OCI-LY7 (cell line): ENCODE data around the gene CARMIL1. TPM values are rescaled to one million over a fixed set of nuclear protein-coding genes. Genes with fewer than 3 reads are reported as not detected.

Experiments used
- BruUV-seq: library from RNA; stranded (reverse); fragments of 400-500 nt; replicated peaks from 2 replicates; lab custom pipeline; 2021; lab: Mats Ljungman, UMichigan
- CTCF ChIA-PET: fragments of 300-600 bp; sonication (Branson Sonifier 250); formaldehyde crosslinking; loops from one replicate; lab custom pipeline; 2022; ENCODE audit warnings: antibody characterized with exemption; ENCODE audit not compliant: unreplicated experiment; lab: Charles Lee
- POLR2A ChIA-PET: fragments of 300-600 bp; sonication (Branson Sonifier 250); formaldehyde crosslinking; loops from one replicate; lab custom pipeline; 2022; ENCODE audit warnings: antibody characterized with exemption; lab: Charles Lee
- DNase-seq: peaks from one replicate; pipeline ENCODE4 v3.0.0-alpha.2; 2015; ENCODE audit warnings: low spot score
- H2AFZ ChIP-seq: fragments of 200-600 bp; sonication (generic), shearing (Covaris generic); 2 replicates; pipeline ENCODE4 v1.6.1; 2014; ENCODE audit warnings: mild to moderate bottlenecking, antibody characterized with exemption, low read length, moderate library complexity
- H3K27ac ChIP-seq: fragments of 200-600 bp; sonication (generic); 2 replicates; pipeline ENCODE4 v1.5.1; 2014; ENCODE audit warnings: mixed run types, low read depth, mild to moderate bottlenecking, moderate library complexity, low read length, inconsistent platforms; ENCODE audit not compliant: poor library complexity, severe bottlenecking
- H3K36me3 ChIP-seq: fragments of 200-600 bp; sonication (generic); 2 replicates; pipeline ENCODE4 v1.6.1; 2014; ENCODE audit warnings: mild to moderate bottlenecking, antibody characterized with exemption, low read length, moderate library complexity, mixed read lengths; ENCODE audit not compliant: insufficient read depth
- H3K4me1 ChIP-seq: fragments of 200-600 bp; sonication (generic); 2 replicates; pipeline ENCODE4 v1.5.1; 2014; ENCODE audit warnings: mild to moderate bottlenecking, low read length; ENCODE audit not compliant: insufficient read depth, poor library complexity, severe bottlenecking
- H3K4me2 ChIP-seq: fragments of 200-600 bp; sonication (generic); 2 replicates; pipeline ENCODE4 v1.6.1; 2014; ENCODE audit warnings: mild to moderate bottlenecking, low read length
- H3K4me3 ChIP-seq: fragments of 200-600 bp; sonication (generic); 2 replicates; pipeline ENCODE4 v1.5.1; 2014; ENCODE audit warnings: mild to moderate bottlenecking, low read depth, low read length; ENCODE audit not compliant: poor library complexity, severe bottlenecking
- H3K79me2 ChIP-seq: fragments of 200-600 bp; sonication (generic); 2 replicates; pipeline ENCODE4 v1.6.1; 2016; ENCODE audit warnings: low read depth, mild to moderate bottlenecking, low read length, moderate library complexity, mixed read lengths; ENCODE audit not compliant: insufficient read depth
- H3K9me2 ChIP-seq: fragments of 200-600 bp; sonication (generic); 2 replicates; pipeline ENCODE4 v1.6.1; 2016; ENCODE audit warnings: mild to moderate bottlenecking, low read length, mixed read lengths; ENCODE audit not compliant: insufficient read depth
- H3K9me3 ChIP-seq: fragments of 200-600 bp; sonication (generic); 2 replicates; pipeline ENCODE4 v1.6.1; 2014; ENCODE audit warnings: mild to moderate bottlenecking, mixed run types, low read length, mixed read lengths
- H4K20me1 ChIP-seq: fragments of 200-600 bp; sonication (generic); 2 replicates; pipeline ENCODE4 v1.6.1; 2014; ENCODE audit warnings: mild to moderate bottlenecking, antibody characterized with exemption, low read length, moderate library complexity, mixed read lengths; ENCODE audit not compliant: insufficient read depth
- CTCF ChIP-seq: fragments of 200-600 bp; sonication (generic); conservative IDR thresholded peaks from 2 replicates; pipeline ENCODE4 v1.5.1; 2014; ENCODE audit warnings: mild to moderate bottlenecking, antibody characterized with exemption, low read length, moderate library complexity, mixed read lengths
- EZH2phosphoT487 ChIP-seq: fragments of 200-600 bp; sonication (generic); IDR thresholded peaks from 2 replicates; pipeline ENCODE4 v1.6.1; 2018; ENCODE audit warnings: low read depth, borderline replicate concordance, mild to moderate bottlenecking, mixed run types, antibody characterized with exemption, low read length, moderate library complexity, mixed read lengths
- intact Hi-C: fragments of 100-400 bp; cut with micrococcal nuclease; formaldehyde crosslinking; loops from one replicate; pipeline ENCODE4 v1.10.0; 2022; ENCODE audit not compliant: unreplicated experiment
- total RNA-seq, 2 experiments: library from RNA; depleted of rRNA in 1 of 2; stranded (reverse); fragments of >200 nt in 1 of 2; shearing (Covaris generic) in 1 of 2; gene quantifications; 2 replicates each; pipeline ENCODE4 v1.2.3, GENCODE V29; 2014 to 2022

The CARMIL1 gene
- total RNA-seq, 2 experiments from 2014 or later, result 25.5 to 40.1 TPM

DNA sequence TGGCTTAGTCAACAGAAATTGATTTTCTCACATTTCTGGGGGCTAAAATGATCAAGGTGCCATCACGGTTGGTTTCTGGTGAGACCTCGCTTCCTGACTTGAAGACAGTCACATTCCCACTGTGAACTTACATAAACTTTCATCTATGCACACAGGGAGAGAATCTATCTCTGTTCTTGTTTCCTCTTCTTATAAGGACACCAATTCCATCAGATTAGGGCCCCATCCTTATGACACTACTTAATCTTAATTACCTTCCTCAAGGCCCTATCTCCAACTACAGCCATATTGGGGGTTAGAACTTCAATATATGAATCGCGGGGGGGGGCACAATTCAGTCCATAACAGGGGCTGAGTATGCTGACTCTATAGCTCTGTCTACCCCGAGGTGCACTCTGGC, 362.2 kb downstream of the CARMIL1 start:
- Histone ChIP-seq H2AFZ (no peak overlapping the region), H3K4me3 (no peak overlapping the region), H3K4me2 (no peak overlapping the region), H3K9me2 (no peaks in the 10 kb centered on the region), H3K27ac (no peak overlapping the region), H3K9me3 (no peaks in the 10 kb centered on the region), H3K36me3 (no peaks in the 10 kb centered on the region), H3K79me2 (no peaks in the 10 kb centered on the region), H3K4me1 (no peaks in the 10 kb centered on the region), H4K20me1 (no peaks in the 10 kb centered on the region)
- BruUV-seq, result no TSS peak
- TF ChIP-seq EZH2phosphoT487 (no peak), CTCF (no peak)
- intact Hi-C loops, result no loop called here
- DNase-seq, result no peak
- POLR2A ChIA-PET, result interaction anchor here (0.6 to 1.2 kb wide), 3 partner anchors 10 to 620 kb away, joined by 3 read pairs; no protein-coding TSS in a partner anchor
- CTCF ChIA-PET, result no interaction called here

GRCh38 chr6:25641940-25642666, 362.9 kb downstream of the CARMIL1 start:
- no TSS peak for BruUV-seq
- Histone ChIP-seq H3K9me3 (no peaks in the 10 kb centered on the region), H3K79me2 (no peaks in the 10 kb centered on the region), H3K4me2 (no peak overlapping the region), H2AFZ (no peak overlapping the region), H3K9me2 (no peaks in the 10 kb centered on the region), H3K4me3 (no peak overlapping the region), H3K36me3 (no peaks in the 10 kb centered on the region), H3K4me1 (no peaks in the 10 kb centered on the region), H3K27ac (no peak overlapping the region), H4K20me1 (no peaks in the 10 kb centered on the region)
- intact Hi-C loops, result no loop called here
- DNase-seq, result no peak
- POLR2A ChIA-PET, result interaction anchor here (1.0 kb wide), 1 partner anchor 11 kb away, joined by 3 read pairs; no protein-coding TSS in a partner anchor
- TF ChIP-seq CTCF (no peak), EZH2phosphoT487 (no peak)
- CTCF ChIA-PET, result no interaction called here
